ENCODE results near the gene STAM.

STAM gene

GRCh38 chr10:17662193-17663138, 18.5 kb downstream of the STAM start:
- TF ChIP-seq EP300 (IDR thresholded peaks at IDR 0.05; ENCODE audit: borderline replicate concordance) (no peak), NFIC (IDR thresholded peaks at IDR 0.05) (no peak), EGR1 (IDR thresholded peaks at IDR 0.05) (no peak), TCF12 (IDR thresholded peaks at IDR 0.05; ENCODE audit: low read depth) (no peak), CEBPB (IDR thresholded peaks at IDR 0.05) (no peak), CREB1 (IDR thresholded peaks at IDR 0.05; ENCODE audit: low read depth) (no peak), REST (IDR thresholded peaks at IDR 0.05; ENCODE audit: low read depth) (no peak), TAF1 (IDR thresholded peaks at IDR 0.05; ENCODE audit: low read depth) (no peak), USF1 (IDR thresholded peaks at IDR 0.05) (no peak), TEAD4 (IDR thresholded peaks at IDR 0.05) (no peak), YY1 (IDR thresholded peaks at IDR 0.05; ENCODE audit: low read depth) (no peak), FOXM1 (IDR thresholded peaks at IDR 0.05; ENCODE audit: borderline replicate concordance, low read depth) (no peak), ZBTB7A (IDR thresholded peaks at IDR 0.05; ENCODE audit: low read depth) (no peak), RAD21 (IDR thresholded peaks at IDR 0.05; ENCODE audit: low read depth) (no peak)
- TF ChIP-seq, protein P1, sequence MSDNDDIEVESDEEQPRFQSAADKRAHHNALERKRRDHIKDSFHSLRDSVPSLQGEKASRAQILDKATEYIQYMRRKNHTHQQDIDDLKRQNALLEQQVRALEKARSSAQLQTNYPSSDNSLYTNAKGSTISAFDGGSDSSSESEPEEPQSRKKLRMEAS (IDR thresholded peaks at IDR 0.05) = no peak

DNA sequence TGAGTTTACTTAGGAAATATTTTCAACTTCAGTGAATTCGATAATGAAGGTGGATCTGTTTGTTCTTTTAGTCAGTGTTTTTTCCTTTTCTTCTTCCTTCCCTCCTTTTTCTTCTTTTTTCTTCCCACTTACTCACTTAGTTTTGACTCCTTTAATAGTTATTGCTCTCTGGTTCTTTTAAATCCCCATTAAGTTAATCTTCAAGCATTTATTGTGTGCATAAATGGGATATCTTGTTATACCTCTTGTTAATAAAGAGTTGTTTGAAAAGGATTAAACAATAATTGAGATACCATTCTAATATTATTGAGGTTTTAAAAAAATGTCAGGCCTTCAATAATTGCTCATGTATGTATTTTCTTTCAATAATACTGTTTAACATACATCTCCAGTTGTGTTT, 19.5 kb downstream of the STAM start:
- no peak for TF ChIP-seq RAD21 (IDR thresholded peaks at IDR 0.05; ENCODE audit: low read depth)
- TF ChIP-seq USF1 (IDR thresholded peaks at IDR 0.05) = no peak
- no peak for TF ChIP-seq NFIC (IDR thresholded peaks at IDR 0.05)
- TF ChIP-seq ZBTB7A (IDR thresholded peaks at IDR 0.05; ENCODE audit: low read depth) = no peak
- TF ChIP-seq TCF12 (IDR thresholded peaks at IDR 0.05; ENCODE audit: low read depth) = no peak
- no peak for TF ChIP-seq REST (IDR thresholded peaks at IDR 0.05; ENCODE audit: low read depth)
- TF ChIP-seq EP300 (IDR thresholded peaks at IDR 0.05; ENCODE audit: borderline replicate concordance) = no peak
- TF ChIP-seq YY1 (IDR thresholded peaks at IDR 0.05; ENCODE audit: low read depth) = no peak
- TF ChIP-seq CREB1 (IDR thresholded peaks at IDR 0.05; ENCODE audit: low read depth) = no peak

DNA sequence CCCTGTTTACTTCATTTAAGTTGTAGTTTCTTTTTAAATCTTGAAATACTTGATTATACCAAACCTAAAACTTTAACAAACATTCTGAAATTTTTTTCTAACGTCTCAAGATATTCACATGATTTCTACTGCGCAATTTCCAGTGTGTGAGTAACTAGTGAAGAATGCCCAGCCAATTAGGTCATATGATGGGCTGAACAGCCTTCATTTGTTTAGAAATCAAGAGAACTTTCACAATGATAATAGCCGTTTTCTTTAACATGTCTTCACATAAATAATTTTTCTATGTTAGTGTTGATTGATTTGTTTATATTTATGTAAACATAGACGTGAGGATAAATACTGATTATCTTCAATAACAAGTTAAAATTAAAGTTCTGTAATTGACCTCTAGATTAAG, 21.8 kb downstream of the STAM start:
- no peak for TF ChIP-seq CREB1 (IDR thresholded peaks at IDR 0.05; ENCODE audit: low read depth)
- TF ChIP-seq CEBPB (IDR thresholded peaks at IDR 0.05) = no peak
- TF ChIP-seq ZBTB7A (IDR thresholded peaks at IDR 0.05; ENCODE audit: low read depth) = no peak
- no peak for TF ChIP-seq RAD21 (IDR thresholded peaks at IDR 0.05; ENCODE audit: low read depth)
- TF ChIP-seq TCF12 (IDR thresholded peaks at IDR 0.05; ENCODE audit: low read depth) = no peak
- TF ChIP-seq, protein P1 (IDR thresholded peaks at IDR 0.05) = no peak
- no peak for TF ChIP-seq EGR1 (IDR thresholded peaks at IDR 0.05)
- TF ChIP-seq USF1 (IDR thresholded peaks at IDR 0.05) = no peak
- TF ChIP-seq FOXM1 (IDR thresholded peaks at IDR 0.05; ENCODE audit: borderline replicate concordance, low read depth) = no peak
- no peak for TF ChIP-seq TAF1 (IDR thresholded peaks at IDR 0.05; ENCODE audit: low read depth)
- TF ChIP-seq NFIC (IDR thresholded peaks at IDR 0.05) = no peak
- TF ChIP-seq REST (IDR thresholded peaks at IDR 0.05; ENCODE audit: low read depth) = no peak
- no peak for TF ChIP-seq TEAD4 (IDR thresholded peaks at IDR 0.05)
- TF ChIP-seq YY1 (IDR thresholded peaks at IDR 0.05; ENCODE audit: low read depth) = no peak
- no peak for TF ChIP-seq EP300 (IDR thresholded peaks at IDR 0.05; ENCODE audit: borderline replicate concordance)

All from Ishikawa (cell line).